Breast epithelium (tissue), 3 donors: ENCODE data around the gene DCAF8.

Experiments
- POLR2A ChIP-seq: fragments of 450-650 bp; IDR thresholded peaks from one replicate; pipeline ENCODE4 v1.6.1; 2016; ENCODE audit warnings: antibody characterized with exemption, mild to moderate bottlenecking, moderate library complexity
- POLR2AphosphoS5 ChIP-seq, 3 donors: sonication (generic); formaldehyde crosslinking; IDR thresholded peaks; one replicate each; pipeline ENCODE4 v1.6.1; 2017; ENCODE audit warnings: antibody characterized with exemption in 3 of 3
- TF ChIP-seq, protein P1 (sequence below), 3 donors: fragments of 450-650 bp; IDR thresholded peaks; one replicate each; pipeline ENCODE4 v1.5.1; 2016 to 2017; ENCODE audit warnings: antibody characterized with exemption in 3 of 3, mild to moderate bottlenecking in 3 of 3, moderate library complexity in 3 of 3

DNA sequence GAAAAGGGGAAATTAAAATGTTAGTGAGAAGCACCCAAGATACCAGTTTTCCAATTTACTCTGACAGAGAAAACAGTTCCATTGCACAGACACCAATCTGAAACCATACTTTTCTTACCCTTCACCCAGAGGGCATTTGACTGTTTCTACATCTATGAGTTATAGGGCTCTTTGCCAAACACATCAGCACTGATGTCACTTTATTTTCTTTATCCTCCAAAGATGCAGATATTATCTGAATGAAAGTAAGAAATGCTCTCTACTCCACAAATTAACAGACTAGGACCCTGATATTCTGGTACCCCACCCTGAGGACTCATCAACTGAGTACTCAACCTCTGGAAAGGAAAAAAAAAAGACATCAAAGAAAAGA is 46.8 kb upstream of the DCAF8 start:
- TF ChIP-seq, protein P1, sequence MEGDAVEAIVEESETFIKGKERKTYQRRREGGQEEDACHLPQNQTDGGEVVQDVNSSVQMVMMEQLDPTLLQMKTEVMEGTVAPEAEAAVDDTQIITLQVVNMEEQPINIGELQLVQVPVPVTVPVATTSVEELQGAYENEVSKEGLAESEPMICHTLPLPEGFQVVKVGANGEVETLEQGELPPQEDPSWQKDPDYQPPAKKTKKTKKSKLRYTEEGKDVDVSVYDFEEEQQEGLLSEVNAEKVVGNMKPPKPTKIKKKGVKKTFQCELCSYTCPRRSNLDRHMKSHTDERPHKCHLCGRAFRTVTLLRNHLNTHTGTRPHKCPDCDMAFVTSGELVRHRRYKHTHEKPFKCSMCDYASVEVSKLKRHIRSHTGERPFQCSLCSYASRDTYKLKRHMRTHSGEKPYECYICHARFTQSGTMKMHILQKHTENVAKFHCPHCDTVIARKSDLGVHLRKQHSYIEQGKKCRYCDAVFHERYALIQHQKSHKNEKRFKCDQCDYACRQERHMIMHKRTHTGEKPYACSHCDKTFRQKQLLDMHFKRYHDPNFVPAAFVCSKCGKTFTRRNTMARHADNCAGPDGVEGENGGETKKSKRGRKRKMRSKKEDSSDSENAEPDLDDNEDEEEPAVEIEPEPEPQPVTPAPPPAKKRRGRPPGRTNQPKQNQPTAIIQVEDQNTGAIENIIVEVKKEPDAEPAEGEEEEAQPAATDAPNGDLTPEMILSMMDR (IDR thresholded peaks at IDR 0.05) = no peak
- TF ChIP-seq POLR2A (no peak), POLR2AphosphoS5 (IDR thresholded peaks at IDR 0.05) (no peak)
